HCT116 (cell line): Measurements from ENCODE around the gene TMEM45B. TPM values are rescaled to one million over a fixed set of nuclear protein-coding genes. Genes with fewer than 3 reads are reported as not detected.
A peak's percentile ranks its signal among the peaks of the same experiment; 100 is the strongest.
"Not testable (repeated sequence)": the region's sequence is repeated elsewhere in the genome, so short reads cannot be mapped to it uniquely, and the experiment has no call there.

ENCODE experiments used
- ATAC-seq: fragments of 200-7000 bp; cut with Tn5 transposase; 2 replicates; pipeline ENCODE4 v1.9.1; 2020; ENCODE audit warnings: mild to moderate bottlenecking, moderate library complexity
- BruUV-seq: library from RNA; stranded (reverse); fragments of 400-500 nt; replicated peaks from 2 replicates; lab custom pipeline; 2021; lab: Mats Ljungman, UMichigan
- CTCF ChIA-PET: fragments of 300-600 bp; sonication (Branson Sonifier 250); formaldehyde crosslinking; loops from one replicate; lab custom pipeline; 2021; ENCODE audit warnings: antibody characterized with exemption; lab: Charles Lee
- POLR2A ChIA-PET: fragments of 300-600, 350-600 bp; sonication (Branson Sonifier 250); formaldehyde crosslinking; loops from one replicate; lab custom pipeline; 2021; ENCODE audit warnings: antibody characterized with exemption; lab: Charles Lee
- RAD21 ChIA-PET, 2 experiments: fragments of 300-600 bp; sonication (Branson Sonifier 250); formaldehyde crosslinking; loops; one replicate each; lab custom pipeline; 2023; ENCODE audit warnings: low total read pairs in 2 of 2; ENCODE audit not compliant: uncharacterized antibody in 2 of 2, unreplicated experiment in 2 of 2, low non-redundant PET in 1 of 2; lab: Charles Lee
- DNase-seq: peaks from one replicate; pipeline ENCODE4 v3.0.0-alpha.2; 2010; ENCODE audit warnings: low read depth, low spot score
- H2AFZ ChIP-seq: fragments of 200-600 bp; shearing (Covaris generic), sonication (generic); 2 replicates; pipeline ENCODE4 v1.6.1; 2017; ENCODE audit warnings: low read depth, mixed run types, mixed read lengths, antibody characterized with exemption, low read length; ENCODE audit not compliant: poor library complexity, severe bottlenecking
- H3K27ac ChIP-seq: 2 replicates; pipeline ENCODE4 v1.5.1; 2012; ENCODE audit warnings: low read depth, low read length
- H3K27me3 ChIP-seq: fragments of 200-600 bp; sonication (generic); 2 replicates; pipeline ENCODE4 v1.6.1; 2016; ENCODE audit warnings: mixed run types, low read length, mixed read lengths; ENCODE audit not compliant: insufficient read depth
- H3K36me3 ChIP-seq, 2 experiments: fragments of 200-500 bp in 1 of 2; fragments of 200-600 bp in 1 of 2; sonication (Bioruptor generic) in 1 of 2; sonication (generic) in 1 of 2; 2 replicates each; pipeline versions ENCODE4 v1.5.1 to v1.6.1; 2014 to 2016; ENCODE audit warnings: low read length in 2 of 2, inconsistent platforms in 1 of 2, mixed read lengths in 1 of 2, mixed run types in 1 of 2; ENCODE audit not compliant: insufficient read depth in 2 of 2, control insufficient read depth in 1 of 2
- H3K4me1 ChIP-seq, 2 experiments: fragments of 200-600 bp in 1 of 2; sonication (generic) in 1 of 2; 2 replicates each; pipeline versions ENCODE4 v1.5.1 to v1.6.1; 2012 to 2017; ENCODE audit warnings: low read length in 2 of 2, inconsistent platforms in 1 of 2, mild to moderate bottlenecking in 1 of 2, mixed read lengths in 1 of 2, mixed run types in 1 of 2, moderate library complexity in 1 of 2; ENCODE audit not compliant: insufficient read depth in 2 of 2, control insufficient read depth in 1 of 2
- H3K4me2 ChIP-seq: fragments of 200-600 bp; sonication (generic); 2 replicates; pipeline ENCODE4 v1.6.1; 2017; ENCODE audit warnings: mixed run types, low read length, mixed read lengths
- H3K4me3 ChIP-seq, 2 experiments: fragments of 200-600 bp in 1 of 2; sonication (generic) in 1 of 2; replicated peaks in 1 of 2; 2 replicates each; pipeline ENCODE4 v1.5.1; 2011 to 2016; ENCODE audit warnings: low read length in 2 of 2, control low read depth in 1 of 2, low read depth in 1 of 2, mild to moderate bottlenecking in 1 of 2, mixed read lengths in 1 of 2, mixed run types in 1 of 2
- H3K79me2 ChIP-seq: fragments of 200-600 bp; sonication (generic); 2 replicates; pipeline ENCODE4 v1.6.1; 2017; ENCODE audit warnings: mild to moderate bottlenecking, mixed run types, low read length, moderate library complexity, mixed read lengths; ENCODE audit not compliant: insufficient read depth
- H3K9ac ChIP-seq: fragments of 200-600 bp; sonication (generic); 2 replicates; pipeline ENCODE4 v1.6.1; 2016; ENCODE audit warnings: low read length, mixed read lengths
- H3K9me2 ChIP-seq: fragments of 200-600 bp; sonication (generic), shearing (Covaris generic); 2 replicates; pipeline ENCODE4 v1.6.1; 2017; ENCODE audit warnings: mixed run types, mild to moderate bottlenecking, moderate library complexity; ENCODE audit not compliant: insufficient read depth
- H3K9me3 ChIP-seq, 2 experiments: fragments of 200-500 bp in 1 of 2; fragments of 200-600 bp in 1 of 2; sonication (Bioruptor generic) in 1 of 2; sonication (generic) in 1 of 2; 2 replicates each; pipeline ENCODE4 v1.6.1; 2014 to 2017; ENCODE audit warnings: low read length in 2 of 2, mixed read lengths in 2 of 2, inconsistent platforms in 1 of 2, low read depth in 1 of 2, mild to moderate bottlenecking in 1 of 2, mixed run types in 1 of 2, moderate library complexity in 1 of 2; ENCODE audit not compliant: control insufficient read depth in 1 of 2, insufficient read depth in 1 of 2
- H4K20me1 ChIP-seq: fragments of 200-600 bp; sonication (generic), shearing (Covaris generic); 2 replicates; pipeline ENCODE4 v1.6.1; 2017; ENCODE audit warnings: mixed run types, mild to moderate bottlenecking, moderate library complexity; ENCODE audit not compliant: insufficient read depth
- EZH2phosphoT487 ChIP-seq: fragments of 200-600 bp; IDR thresholded peaks from 2 replicates; pipeline ENCODE4 v1.6.1; 2018; ENCODE audit warnings: antibody characterized with exemption, borderline replicate concordance
- JUND ChIP-seq: IDR thresholded peaks from 2 replicates; pipeline ENCODE4 v1.6.1; 2012
- RAD21 ChIP-seq: IDR thresholded peaks from 2 replicates; pipeline ENCODE4 v1.6.1; 2012; ENCODE audit warnings: low read depth, mild to moderate bottlenecking
- YY1 ChIP-seq: IDR thresholded peaks from 2 replicates; pipeline ENCODE4 v1.6.1; 2011; ENCODE audit warnings: low read length, low read depth, moderate library complexity, mild to moderate bottlenecking; ENCODE audit not compliant: insufficient replicate concordance; ENCODE audit errors: extremely low read depth
- intact Hi-C: fragments of 100-400 bp; cut with micrococcal nuclease; formaldehyde crosslinking; loops from 2 replicates; pipeline ENCODE4 v1.10.0; 2022
- total RNA-seq: library from RNA; stranded (reverse); gene quantifications from one replicate; pipeline ENCODE4 v1.2.1, GENCODE V29; 2021; ENCODE audit not compliant: unreplicated experiment
- TF ChIP-seq, protein P1 (sequence below): IDR thresholded peaks from 2 replicates; pipeline ENCODE4 v1.6.1; 2012
- TF ChIP-seq, protein P2 (sequence below): IDR thresholded peaks from 2 replicates; pipeline ENCODE4 v1.6.1; 2011; ENCODE audit warnings: mild to moderate bottlenecking, low read length, moderate library complexity; ENCODE audit not compliant: insufficient replicate concordance; ENCODE audit errors: extremely low read depth
- TF ChIP-seq, protein P3 (sequence below), 3 experiments: fragments of 200-600 bp in 1 of 3; sonication (generic) in 1 of 3; IDR thresholded peaks in 2 of 3; conservative IDR thresholded peaks in 1 of 3; 2 replicates each; pipeline ENCODE4 v1.5.1; 2012 to 2017; ENCODE audit warnings: low read depth in 2 of 3, low read length in 2 of 3, antibody characterized with exemption in 1 of 3, borderline replicate concordance in 1 of 3, control low read depth in 1 of 3, mild to moderate bottlenecking in 1 of 3, mixed read lengths in 1 of 3, mixed run types in 1 of 3, moderate library complexity in 1 of 3; ENCODE audit not compliant: insufficient read depth in 1 of 3

Gene TMEM45B
- total RNA-seq, 1 experiment from 2014 or later, result not detected

DNA sequence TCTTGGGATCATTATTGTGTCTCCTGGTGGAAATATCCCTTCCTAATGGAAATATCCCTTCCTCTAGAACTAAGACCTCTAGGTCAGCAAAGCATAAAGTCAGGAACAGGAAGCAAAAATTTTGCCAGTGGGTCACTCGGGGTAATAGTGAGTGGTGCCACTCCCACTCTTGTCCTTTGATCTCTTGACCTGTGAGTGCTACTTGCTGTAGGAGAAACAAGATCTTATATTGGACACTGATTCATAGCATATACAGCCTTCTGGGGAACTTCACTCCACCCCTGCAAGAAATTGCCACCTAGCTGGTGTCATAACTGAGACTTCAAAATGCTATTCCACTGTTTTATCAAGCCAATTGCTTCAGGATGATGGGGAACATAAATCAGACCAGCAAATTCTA, 44.7 kb upstream of the TMEM45B start:
- RAD21 ChIA-PET, result no interaction called here
- H2AFZ ChIP-seq, result no peak overlapping the region
- H3K79me2 ChIP-seq, result no peaks in the 10 kb centered on the region
- CTCF ChIA-PET, result no interaction called here
- POLR2A ChIA-PET, result no interaction called here
- no peak for ATAC-seq
- H4K20me1 ChIP-seq, result no peaks in the 10 kb centered on the region
- H3K9me2 ChIP-seq, result no peaks in the 10 kb centered on the region
- no peaks in the 10 kb centered on the region for H3K9me3 ChIP-seq
- H3K4me1 ChIP-seq, result peaks cover 0 to 4% of the 10 kb centered on the region in 2 experiments; a peak in 1 of 4 replicates
- H3K4me3 ChIP-seq, result no peak overlapping the region
- DNase-seq, result no peak
- BruUV-seq, result no TSS peak
- H3K36me3 ChIP-seq, result no peaks in the 10 kb centered on the region
- H3K27me3 ChIP-seq, result no peaks in the 10 kb centered on the region
- TF ChIP-seq EZH2phosphoT487 (no peak), JUND (no peak), RAD21 (no peak), YY1 (no peak)
- TF ChIP-seq, protein P1, sequence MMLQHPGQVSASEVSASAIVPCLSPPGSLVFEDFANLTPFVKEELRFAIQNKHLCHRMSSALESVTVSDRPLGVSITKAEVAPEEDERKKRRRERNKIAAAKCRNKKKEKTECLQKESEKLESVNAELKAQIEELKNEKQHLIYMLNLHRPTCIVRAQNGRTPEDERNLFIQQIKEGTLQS, result no peak
- TF ChIP-seq, protein P2, sequence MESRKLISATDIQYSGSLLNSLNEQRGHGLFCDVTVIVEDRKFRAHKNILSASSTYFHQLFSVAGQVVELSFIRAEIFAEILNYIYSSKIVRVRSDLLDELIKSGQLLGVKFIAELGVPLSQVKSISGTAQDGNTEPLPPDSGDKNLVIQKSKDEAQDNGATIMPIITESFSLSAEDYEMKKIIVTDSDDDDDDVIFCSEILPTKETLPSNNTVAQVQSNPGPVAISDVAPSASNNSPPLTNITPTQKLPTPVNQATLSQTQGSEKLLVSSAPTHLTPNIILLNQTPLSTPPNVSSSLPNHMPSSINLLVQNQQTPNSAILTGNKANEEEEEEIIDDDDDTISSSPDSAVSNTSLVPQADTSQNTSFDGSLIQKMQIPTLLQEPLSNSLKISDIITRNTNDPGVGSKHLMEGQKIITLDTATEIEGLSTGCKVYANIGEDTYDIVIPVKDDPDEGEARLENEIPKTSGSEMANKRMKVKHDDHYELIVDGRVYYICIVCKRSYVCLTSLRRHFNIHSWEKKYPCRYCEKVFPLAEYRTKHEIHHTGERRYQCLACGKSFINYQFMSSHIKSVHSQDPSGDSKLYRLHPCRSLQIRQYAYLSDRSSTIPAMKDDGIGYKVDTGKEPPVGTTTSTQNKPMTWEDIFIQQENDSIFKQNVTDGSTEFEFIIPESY, result no peak
- H3K4me2 ChIP-seq, result no peak overlapping the region
- intact Hi-C loops, result no loop called here
- no peak overlapping the region for H3K27ac ChIP-seq
- no peak overlapping the region for H3K9ac ChIP-seq

DNA sequence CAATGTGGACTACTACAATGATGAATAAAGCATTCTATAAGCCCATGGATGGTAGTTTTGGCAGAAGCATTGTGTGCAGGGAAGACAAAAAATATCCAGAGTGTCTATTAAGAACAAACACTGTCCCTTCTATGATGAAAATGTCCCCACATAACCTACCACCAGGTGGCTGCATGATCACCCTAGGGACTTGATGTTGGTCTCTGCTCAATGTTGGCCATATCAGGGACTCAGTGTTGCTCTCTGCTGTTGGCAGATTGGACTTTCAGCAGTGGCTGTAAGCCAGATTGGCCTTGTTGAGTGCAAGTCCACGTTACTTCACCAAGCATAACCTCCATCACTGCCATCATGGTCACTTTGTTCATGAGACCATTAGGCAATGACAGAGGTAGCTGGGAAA, 44.2 kb upstream of the TMEM45B start:
- H3K9ac ChIP-seq, H4K20me1 ChIP-seq, H3K4me3 ChIP-seq, H3K9me3 ChIP-seq, RAD21 ChIA-PET, H2AFZ ChIP-seq, H3K79me2 ChIP-seq, H3K4me1 ChIP-seq, CTCF ChIA-PET, H3K4me2 ChIP-seq, H3K27ac ChIP-seq, POLR2A ChIA-PET, H3K9me2 ChIP-seq, H3K27me3 ChIP-seq, intact Hi-C loops: not testable (repeated sequence)
- peak; percentile 35 for DNase-seq
- peak; percentile 43; the same call in 1 of the 2 replicates for TF ChIP-seq RAD21
- TF ChIP-seq, protein P3, sequence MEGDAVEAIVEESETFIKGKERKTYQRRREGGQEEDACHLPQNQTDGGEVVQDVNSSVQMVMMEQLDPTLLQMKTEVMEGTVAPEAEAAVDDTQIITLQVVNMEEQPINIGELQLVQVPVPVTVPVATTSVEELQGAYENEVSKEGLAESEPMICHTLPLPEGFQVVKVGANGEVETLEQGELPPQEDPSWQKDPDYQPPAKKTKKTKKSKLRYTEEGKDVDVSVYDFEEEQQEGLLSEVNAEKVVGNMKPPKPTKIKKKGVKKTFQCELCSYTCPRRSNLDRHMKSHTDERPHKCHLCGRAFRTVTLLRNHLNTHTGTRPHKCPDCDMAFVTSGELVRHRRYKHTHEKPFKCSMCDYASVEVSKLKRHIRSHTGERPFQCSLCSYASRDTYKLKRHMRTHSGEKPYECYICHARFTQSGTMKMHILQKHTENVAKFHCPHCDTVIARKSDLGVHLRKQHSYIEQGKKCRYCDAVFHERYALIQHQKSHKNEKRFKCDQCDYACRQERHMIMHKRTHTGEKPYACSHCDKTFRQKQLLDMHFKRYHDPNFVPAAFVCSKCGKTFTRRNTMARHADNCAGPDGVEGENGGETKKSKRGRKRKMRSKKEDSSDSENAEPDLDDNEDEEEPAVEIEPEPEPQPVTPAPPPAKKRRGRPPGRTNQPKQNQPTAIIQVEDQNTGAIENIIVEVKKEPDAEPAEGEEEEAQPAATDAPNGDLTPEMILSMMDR (IDR thresholded peaks at IDR 0.05 in 2 of 3, conservative IDR thresholded peaks at IDR 0.05 in 1 of 3; ENCODE audit: borderline replicate concordance in 1 of 3, insufficient read depth in 1 of 3, low read depth in 2 of 3, low read length in 2 of 3), result peak; percentile 36 to 48 (median 43); a peak in 5 of 6 replicates
- TF ChIP-seq, all 23 proteins: peak for 2; not testable (repeated sequence) for 21
- peak; percentile 77 for ATAC-seq
- not testable (repeated sequence) for H3K36me3 ChIP-seq, BruUV-seq
